22Rv1 (cell line): Measurements from ENCODE around the gene SCN8A.

Source experiments
- ZFX ChIP-seq: fragments of 450-650 bp; IDR thresholded peaks from 2 replicates; pipeline ENCODE4 v1.6.1; 2017; ENCODE audit warnings: antibody characterized with exemption, borderline replicate concordance
- TF ChIP-seq, protein P1 (sequence below): fragments of 450-650 bp; IDR thresholded peaks from 2 replicates; pipeline ENCODE4 v1.5.1; 2017; ENCODE audit warnings: mild to moderate bottlenecking

DNA sequence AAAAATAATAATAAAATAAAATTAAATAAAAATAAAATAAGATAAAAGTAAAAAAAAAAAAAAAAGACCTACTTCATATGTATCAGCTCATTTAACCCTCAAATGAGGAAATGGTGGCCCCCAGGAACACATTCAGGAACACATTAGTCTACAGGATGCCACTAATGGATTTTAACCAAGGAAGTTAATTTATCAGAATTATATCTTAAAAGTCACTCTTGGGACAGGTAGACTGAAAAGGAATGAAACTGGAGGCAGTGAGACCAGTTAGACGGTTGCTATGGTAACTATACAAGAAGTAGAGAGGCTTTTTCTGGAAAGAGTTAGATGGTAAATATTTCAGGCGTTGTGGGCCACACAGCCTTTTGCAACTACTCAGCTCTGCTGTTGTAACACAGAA lies 54.9 kb downstream of the SCN8A start:
- TF ChIP-seq, protein P1, sequence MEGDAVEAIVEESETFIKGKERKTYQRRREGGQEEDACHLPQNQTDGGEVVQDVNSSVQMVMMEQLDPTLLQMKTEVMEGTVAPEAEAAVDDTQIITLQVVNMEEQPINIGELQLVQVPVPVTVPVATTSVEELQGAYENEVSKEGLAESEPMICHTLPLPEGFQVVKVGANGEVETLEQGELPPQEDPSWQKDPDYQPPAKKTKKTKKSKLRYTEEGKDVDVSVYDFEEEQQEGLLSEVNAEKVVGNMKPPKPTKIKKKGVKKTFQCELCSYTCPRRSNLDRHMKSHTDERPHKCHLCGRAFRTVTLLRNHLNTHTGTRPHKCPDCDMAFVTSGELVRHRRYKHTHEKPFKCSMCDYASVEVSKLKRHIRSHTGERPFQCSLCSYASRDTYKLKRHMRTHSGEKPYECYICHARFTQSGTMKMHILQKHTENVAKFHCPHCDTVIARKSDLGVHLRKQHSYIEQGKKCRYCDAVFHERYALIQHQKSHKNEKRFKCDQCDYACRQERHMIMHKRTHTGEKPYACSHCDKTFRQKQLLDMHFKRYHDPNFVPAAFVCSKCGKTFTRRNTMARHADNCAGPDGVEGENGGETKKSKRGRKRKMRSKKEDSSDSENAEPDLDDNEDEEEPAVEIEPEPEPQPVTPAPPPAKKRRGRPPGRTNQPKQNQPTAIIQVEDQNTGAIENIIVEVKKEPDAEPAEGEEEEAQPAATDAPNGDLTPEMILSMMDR, result no peak
- no peak for TF ChIP-seq ZFX
